ENCODE data around the gene STON1.

DNA sequence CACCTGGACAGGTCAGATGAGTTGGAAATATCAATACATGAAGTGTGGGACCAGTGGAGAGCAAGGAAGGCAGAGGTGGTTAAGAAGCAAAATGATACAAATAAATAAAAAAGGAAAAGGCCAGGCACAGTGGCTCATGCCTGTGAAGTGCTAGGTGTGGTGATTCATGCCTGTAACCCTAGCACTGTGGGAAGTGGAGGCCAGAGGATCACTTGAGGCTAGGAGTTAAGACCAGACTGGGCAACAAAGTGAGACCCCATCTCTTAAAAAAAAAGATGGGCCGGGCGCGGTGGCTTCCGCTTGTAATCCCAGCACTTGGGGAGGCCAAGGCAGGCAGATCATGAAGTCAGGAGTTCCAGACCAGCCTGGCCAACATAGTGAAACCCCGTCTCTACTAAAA, 2.9 kb downstream of the STON1 start:
- TF ChIP-seq, protein P1, sequence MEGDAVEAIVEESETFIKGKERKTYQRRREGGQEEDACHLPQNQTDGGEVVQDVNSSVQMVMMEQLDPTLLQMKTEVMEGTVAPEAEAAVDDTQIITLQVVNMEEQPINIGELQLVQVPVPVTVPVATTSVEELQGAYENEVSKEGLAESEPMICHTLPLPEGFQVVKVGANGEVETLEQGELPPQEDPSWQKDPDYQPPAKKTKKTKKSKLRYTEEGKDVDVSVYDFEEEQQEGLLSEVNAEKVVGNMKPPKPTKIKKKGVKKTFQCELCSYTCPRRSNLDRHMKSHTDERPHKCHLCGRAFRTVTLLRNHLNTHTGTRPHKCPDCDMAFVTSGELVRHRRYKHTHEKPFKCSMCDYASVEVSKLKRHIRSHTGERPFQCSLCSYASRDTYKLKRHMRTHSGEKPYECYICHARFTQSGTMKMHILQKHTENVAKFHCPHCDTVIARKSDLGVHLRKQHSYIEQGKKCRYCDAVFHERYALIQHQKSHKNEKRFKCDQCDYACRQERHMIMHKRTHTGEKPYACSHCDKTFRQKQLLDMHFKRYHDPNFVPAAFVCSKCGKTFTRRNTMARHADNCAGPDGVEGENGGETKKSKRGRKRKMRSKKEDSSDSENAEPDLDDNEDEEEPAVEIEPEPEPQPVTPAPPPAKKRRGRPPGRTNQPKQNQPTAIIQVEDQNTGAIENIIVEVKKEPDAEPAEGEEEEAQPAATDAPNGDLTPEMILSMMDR (IDR thresholded peaks at IDR 0.05; ENCODE audit: low read length), result no peak
- TF ChIP-seq EZH2 (optimal IDR thresholded peaks at IDR 0.05; ENCODE audit: low read depth, low read length), result no peak

All from MM.1S (cell line).